NCI-H82 (cell line): Measurements from ENCODE around the gene ODAPH.
"Not testable (repeated sequence)": the region's sequence is repeated elsewhere in the genome, so short reads cannot be mapped to it uniquely, and the experiment has no call there.

Source experiments
- DNase-seq: peaks from one replicate; lab custom pipeline; 2025; lab: John Stamatoyannopoulos, UW

The ODAPH gene

GRCh38 chr4:75555294-75556164 is at the start of gene ODAPH:
Gene ODAPH, plus strand, starts transcription at chr4:75556066. Its CDS starts 17 bp downstream, at chr4:75556083.
- DNase-seq: peak; percentile 48

- DNase-seq: not testable (repeated sequence)
Observed at GRCh38 chr4:75509592-75509991, 46.3 kb upstream of the ODAPH start.

- no peak for DNase-seq
Observed at GRCh38 chr4:75511841-75512240, 44.0 kb upstream of the ODAPH start.

GRCh38 chr4:75512386-75513211 is 43.3 kb upstream of the ODAPH start:
- DNase-seq: no peak

DNA sequence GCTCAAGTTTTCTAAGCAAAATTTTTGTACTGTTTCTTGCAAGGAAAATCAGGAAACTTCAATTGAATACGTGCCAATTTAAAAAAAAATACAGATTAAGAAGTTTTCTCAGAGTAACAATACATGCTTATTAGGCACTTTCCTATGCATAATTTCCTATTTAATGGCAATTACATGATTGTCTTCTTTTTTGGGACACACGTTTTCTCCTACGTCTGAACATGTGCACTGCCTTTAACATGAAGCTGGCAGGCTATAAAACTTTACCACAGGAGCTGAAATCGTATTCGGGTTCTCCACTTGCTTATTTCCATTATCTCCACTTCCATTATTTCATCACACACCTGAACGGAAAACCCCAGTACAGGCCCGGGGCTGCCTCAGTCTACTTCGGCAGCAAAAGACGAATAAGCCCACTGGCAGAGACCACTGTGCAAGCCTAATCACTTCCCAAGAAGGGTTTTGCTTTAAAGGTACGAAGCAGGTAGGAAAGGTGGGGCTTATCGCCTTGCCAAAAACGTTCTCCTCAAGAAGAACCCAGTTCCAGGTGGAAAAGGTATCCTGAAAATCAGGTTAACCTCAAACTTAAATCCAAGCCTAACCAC is 42.2 kb upstream of the ODAPH start:
- DNase-seq: no peak

GRCh38 chr4:75514131-75514948 is 41.5 kb upstream of the ODAPH start, which contains the start of the genes RCHY1 and THAP6:
Gene RCHY1, minus strand, starts transcription at chr4:75514403. Its CDS starts 117 bp downstream, at chr4:75514286.
Gene THAP6, plus strand, starts transcription at chr4:75514473. Its CDS starts 980 bp downstream, at chr4:75515453.
- peak; percentile 98 for DNase-seq

DNA sequence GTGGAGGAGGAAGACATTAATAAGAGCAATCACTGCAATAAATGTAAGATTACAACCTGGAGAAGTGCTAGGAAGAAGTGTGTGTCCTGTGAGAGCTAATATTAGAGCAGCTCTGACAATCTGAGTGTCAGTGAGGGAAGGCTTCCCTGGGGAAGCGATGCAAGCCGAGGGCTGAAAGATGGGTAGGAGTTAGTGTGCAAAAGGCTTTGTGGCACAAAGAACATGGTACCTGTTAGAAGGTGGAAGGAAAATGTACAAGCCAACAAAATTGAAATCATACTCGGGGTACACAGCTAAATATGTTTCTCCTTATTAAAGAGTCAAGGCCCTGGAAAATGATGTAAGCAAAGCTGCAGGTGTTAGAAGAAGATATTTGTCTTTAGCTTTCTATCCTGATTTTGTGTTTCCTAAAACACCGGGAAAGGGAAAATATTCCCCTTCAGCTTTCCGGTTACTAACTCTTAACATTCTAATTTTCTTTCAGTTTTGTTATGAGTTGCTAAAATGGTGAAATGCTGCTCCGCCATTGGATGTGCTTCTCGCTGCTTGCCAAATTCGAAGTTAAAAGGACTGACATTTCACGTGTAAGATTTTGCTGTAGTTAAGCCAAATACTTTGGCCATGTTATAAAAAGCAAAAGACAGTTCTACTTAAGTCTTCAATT is 40.8 kb upstream of the ODAPH start:
- DNase-seq: peak; percentile 34

DNA sequence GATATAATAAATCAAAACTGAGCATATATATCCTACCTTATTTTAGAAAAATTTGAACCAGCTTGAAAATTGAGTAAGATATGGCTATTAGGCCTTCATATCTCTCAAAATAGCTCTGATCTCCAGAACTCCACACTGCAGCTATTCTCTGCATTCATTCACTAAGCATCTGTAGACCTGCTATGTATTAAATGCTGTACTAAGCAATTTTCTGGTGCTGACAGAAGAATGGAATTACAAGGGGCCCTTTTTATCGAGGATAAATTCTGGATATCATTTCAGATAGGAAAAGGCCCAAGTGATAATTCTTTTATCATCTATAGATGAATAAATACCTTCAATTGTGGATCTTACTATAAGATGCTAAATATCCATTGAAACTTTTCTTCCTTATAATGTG is 39.7 kb upstream of the ODAPH start:
- no peak for DNase-seq

GRCh38 chr4:75519452-75519851 is 36.4 kb upstream of the ODAPH start:
- DNase-seq: not testable (repeated sequence)

DNA sequence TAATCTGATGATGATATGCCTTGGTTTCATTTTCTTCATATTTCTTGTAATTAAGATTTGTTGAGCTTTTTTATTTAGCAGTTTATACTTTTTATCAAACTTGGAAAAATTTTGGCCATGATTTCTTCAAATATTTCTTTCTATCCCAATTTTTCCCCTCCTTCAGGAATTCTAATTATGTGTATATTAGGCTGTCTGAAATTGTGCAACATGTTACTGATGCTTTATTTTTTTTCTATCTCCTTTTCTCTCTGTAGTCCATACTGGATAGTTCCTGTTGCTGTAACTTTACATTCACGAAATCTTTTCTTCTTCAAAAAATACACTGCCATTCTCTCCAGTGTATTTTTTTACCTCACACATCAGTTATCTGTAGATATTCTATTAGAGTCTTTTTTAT is 30.8 kb upstream of the ODAPH start:
- DNase-seq: no peak

GRCh38 chr4:75525910-75526309 is 30.0 kb upstream of the ODAPH start:
- DNase-seq: no peak

GRCh38 chr4:75527482-75527881 is 28.4 kb upstream of the ODAPH start:
- DNase-seq: no peak

DNA sequence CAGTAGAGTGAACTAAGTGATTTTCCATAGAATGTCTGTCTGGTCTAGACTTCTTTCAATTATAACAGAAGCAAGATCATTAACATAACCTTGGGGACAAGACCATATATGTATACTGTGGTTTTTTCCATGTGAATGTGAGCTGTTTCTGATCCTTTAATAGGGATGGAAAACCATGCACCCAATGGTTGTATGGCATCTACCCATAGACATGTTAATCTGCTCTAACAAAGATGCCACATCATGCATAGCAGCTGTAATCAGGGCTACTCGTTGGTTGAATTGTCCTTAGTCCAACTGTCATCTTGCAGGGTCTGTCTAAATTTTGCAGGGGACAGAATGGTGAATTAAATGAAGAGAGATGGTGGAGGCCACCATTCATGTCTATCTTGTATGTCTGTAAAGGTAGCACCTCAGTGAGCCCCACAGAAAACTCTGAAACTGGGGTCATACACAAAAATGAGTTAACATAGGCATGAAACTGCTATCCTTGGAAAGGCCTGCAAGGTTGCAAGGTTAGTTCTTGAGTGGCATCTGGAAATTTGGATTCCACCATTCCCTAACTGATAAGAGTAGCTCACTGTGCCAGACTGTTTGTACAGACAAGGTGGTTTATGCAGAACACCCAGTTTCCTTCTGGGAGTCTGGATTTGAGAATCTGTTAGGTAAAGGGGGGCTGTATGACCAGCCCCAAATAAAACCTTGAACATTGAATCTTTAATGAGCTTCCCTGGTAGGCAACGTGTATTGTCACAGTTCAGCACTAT is 25.1 kb upstream of the ODAPH start:
- DNase-seq: no peak

DNA sequence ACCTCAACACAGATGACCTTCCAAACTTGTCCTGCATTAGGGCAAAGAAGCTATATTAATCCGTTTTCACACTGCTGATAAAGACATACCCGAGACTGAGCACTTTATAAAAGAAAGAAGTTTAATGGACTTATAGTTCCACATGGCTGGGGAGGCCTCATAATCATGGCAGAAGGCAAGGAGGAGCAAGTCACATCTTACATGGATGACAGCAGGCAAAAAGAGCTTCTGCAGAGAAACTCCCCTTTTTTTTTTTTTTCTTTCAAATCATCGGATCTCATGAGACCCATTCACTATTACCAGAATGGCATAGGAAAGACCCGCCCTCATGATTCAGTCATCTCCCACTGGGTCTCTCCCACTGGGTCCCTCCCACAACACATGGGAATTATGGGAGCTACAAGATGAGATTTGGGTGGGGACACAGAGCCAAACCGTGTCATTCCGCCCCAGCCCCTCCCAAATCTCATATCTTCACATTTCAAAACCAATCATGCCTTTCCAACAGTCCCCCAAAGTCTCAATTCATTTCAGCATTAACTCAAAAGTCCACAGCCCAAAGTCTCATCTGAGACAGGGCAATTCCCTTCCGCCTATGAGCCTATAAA is 24.2 kb upstream of the ODAPH start:
- DNase-seq: not testable (repeated sequence)

DNA sequence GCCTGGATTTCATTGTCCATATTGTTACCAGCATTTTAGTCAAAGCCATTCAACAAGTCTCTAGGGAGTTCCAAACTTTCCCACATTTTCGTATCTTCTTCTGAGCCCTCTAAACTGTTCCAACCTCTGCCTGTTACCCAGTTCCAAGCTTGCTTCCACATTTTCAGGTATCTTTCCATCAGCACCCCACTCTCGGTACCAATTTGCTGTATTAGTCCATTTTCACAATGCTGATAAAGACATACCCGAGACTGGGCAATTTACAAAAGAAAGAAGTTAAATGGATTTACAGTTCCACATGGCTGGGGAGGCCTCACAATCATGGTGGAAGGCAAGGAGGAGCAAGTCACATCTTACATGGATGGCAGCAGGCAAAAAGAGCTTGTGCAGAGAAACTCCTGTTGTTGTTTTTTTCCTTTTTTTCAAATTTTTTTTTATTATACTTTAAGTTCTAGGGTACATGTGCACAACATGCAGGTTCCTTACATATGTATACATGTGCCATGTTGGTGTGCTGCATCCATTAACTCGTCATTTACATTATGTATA is 22.5 kb upstream of the ODAPH start:
- not testable (repeated sequence) for DNase-seq

GRCh38 chr4:75533926-75534325 is 21.9 kb upstream of the ODAPH start:
- not testable (repeated sequence) for DNase-seq

GRCh38 chr4:75537308-75537707 is 18.6 kb upstream of the ODAPH start:
- not testable (repeated sequence) for DNase-seq

- DNase-seq: no peak
Observed at GRCh38 chr4:75542824-75543223, 13.0 kb upstream of the ODAPH start.

DNA sequence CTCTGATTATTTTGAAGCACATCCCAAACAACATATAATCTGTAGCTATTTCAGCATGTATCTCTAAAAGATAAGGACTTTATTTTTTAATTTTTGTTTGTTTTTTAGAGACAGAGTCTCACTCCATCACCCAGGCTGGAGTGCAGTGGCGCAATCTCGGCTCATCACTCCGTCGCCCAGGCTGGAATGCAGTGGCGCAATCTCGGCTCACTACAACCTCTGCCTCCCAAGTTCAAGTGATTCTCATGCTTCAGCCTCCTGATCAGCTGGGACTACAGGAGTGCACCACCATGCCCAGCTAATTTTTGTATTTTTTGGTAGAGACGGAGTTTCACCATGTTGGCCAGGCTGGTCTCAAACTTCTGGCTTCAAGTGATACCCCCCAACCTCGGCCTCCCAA is 11.6 kb upstream of the ODAPH start:
- DNase-seq: not testable (repeated sequence)
